ENCODE data around the gene NPL.
A peak's percentile ranks its signal among the peaks of the same experiment; 100 is the strongest.

The NPL gene, protein sequence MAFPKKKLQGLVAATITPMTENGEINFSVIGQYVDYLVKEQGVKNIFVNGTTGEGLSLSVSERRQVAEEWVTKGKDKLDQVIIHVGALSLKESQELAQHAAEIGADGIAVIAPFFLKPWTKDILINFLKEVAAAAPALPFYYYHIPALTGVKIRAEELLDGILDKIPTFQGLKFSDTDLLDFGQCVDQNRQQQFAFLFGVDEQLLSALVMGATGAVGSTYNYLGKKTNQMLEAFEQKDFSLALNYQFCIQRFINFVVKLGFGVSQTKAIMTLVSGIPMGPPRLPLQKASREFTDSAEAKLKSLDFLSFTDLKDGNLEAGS

DNA sequence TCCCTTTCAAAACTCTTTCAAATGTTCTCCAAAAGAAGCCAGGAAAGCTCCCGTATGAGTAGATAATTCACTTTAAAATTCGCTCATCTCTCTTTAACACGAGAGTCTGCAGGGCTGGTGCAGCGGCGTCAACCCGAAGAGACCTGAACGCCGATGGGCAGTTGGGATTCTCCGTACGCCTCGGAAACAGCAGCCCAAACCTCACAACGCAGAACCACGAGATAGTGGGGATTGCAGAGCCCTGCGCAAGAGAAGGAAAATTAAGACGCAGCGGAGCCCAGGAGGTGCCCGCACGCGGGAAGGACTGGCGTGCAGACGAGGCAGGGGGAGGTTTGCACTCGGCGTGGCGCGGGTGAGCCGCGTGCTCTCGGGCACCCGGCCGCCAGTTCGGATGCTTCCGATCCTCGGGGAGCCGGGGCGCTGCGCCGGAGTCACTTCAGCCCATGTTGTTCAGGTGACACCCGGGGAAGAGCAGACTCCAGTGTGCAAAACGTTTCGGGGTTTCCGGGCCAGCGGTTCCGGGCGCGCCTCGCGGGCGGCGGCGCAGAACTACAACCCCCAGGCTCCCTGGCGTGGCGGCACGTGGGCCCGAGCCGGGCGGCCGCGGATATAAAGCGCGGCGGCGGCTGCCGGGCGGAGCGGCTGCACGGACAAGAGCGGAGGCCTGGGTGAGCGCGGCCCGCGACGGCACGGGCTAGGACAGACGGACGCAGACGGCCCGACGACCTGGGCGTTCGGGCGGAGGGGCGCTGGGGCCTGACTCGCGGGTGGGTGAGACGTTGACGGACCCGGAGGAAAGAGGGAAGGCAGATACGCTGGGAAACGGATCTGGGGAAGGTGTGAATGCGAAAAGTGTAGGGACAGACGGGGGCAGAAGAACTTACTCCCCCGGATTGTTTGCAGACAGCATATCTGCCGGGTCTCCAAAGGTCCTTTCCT lies at the start of gene NPL:
Gene NPL (plus strand): TSS at position 636 of the 939 bp plus-strand sequence. CDS start 4,599 bp downstream, outside the sequence.
- Histone ChIP-seq H3K9ac (ENCODE audit: low read depth, low read length) (peak within 1 kb of the TSS; percentile 26), H3K4me1 (ENCODE audit: control insufficient read depth, insufficient read depth, low read length) (no peaks in the 10 kb centered on the region), H3K4me3 (ENCODE audit: low read depth, low read length) (peak within 1 kb of the TSS; percentile 72), H3K36me3 (ENCODE audit: control insufficient read depth, insufficient read depth, low read length) (no peaks in the 10 kb centered on the region), H3K9me3 (ENCODE audit: control insufficient read depth, insufficient read depth, low read length) (no peaks in the 10 kb centered on the region), H3K27me3 (ENCODE audit: control insufficient read depth, insufficient read depth, low read length) (peaks cover 54% of the 10 kb centered on the region)

DNA sequence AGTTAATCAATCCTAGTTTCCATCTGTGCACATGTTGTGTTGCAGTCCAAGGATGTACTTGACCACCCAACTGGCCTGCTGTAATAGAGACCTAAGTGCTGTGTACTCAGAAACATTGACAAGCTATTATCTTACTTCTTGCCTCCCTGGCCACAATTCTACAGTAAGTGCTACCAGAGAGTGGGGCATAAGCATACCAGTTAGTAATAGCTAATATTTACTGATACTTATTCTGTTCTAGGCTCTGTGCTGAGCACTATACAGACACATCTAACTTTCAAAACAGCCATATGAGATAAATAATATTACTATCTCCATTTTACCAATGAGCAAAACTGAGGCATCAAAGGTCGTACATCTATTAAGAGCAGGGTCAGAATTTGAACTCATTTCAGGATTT lies 49.5 kb upstream of the NPL start:
- no peak overlapping the region for H3K4me3 ChIP-seq (ENCODE audit: low read depth, low read length)
- peaks cover 3% of the 10 kb centered on the region for H3K9me3 ChIP-seq (ENCODE audit: control insufficient read depth, insufficient read depth, low read length)
- H3K9ac ChIP-seq (ENCODE audit: low read depth, low read length): no peak overlapping the region
- H3K4me1 ChIP-seq (ENCODE audit: control insufficient read depth, insufficient read depth, low read length): no peaks in the 10 kb centered on the region
- no peaks in the 10 kb centered on the region for H3K36me3 ChIP-seq (ENCODE audit: control insufficient read depth, insufficient read depth, low read length)
- no peaks in the 10 kb centered on the region for H3K27me3 ChIP-seq (ENCODE audit: control insufficient read depth, insufficient read depth, low read length)

DNA sequence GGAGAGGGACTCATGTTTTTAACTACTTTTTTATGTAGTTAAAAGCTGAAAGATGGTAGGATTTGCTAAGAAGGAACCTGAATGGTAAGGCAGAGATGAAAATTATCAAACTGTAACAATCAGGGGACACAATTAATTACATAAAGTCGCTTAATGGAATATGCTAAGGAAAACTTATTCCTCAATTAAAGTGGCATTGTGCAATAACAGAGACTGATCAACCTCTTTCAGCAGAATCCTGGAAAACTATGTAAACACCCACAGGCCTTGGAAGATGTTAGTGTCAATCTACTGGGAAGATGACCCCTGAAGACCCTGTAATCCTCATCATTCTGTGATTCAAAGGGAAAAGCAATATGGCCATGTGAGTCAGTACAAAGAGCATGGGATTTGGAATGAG lies 46.8 kb upstream of the NPL start:
- Histone ChIP-seq H3K9me3 (ENCODE audit: control insufficient read depth, insufficient read depth, low read length) (peaks cover 3% of the 10 kb centered on the region), H3K9ac (ENCODE audit: low read depth, low read length) (no peak overlapping the region), H3K36me3 (ENCODE audit: control insufficient read depth, insufficient read depth, low read length) (no peaks in the 10 kb centered on the region), H3K4me3 (ENCODE audit: low read depth, low read length) (no peak overlapping the region), H3K4me1 (ENCODE audit: control insufficient read depth, insufficient read depth, low read length) (no peaks in the 10 kb centered on the region), H3K27me3 (ENCODE audit: control insufficient read depth, insufficient read depth, low read length) (no peaks in the 10 kb centered on the region)

DNA sequence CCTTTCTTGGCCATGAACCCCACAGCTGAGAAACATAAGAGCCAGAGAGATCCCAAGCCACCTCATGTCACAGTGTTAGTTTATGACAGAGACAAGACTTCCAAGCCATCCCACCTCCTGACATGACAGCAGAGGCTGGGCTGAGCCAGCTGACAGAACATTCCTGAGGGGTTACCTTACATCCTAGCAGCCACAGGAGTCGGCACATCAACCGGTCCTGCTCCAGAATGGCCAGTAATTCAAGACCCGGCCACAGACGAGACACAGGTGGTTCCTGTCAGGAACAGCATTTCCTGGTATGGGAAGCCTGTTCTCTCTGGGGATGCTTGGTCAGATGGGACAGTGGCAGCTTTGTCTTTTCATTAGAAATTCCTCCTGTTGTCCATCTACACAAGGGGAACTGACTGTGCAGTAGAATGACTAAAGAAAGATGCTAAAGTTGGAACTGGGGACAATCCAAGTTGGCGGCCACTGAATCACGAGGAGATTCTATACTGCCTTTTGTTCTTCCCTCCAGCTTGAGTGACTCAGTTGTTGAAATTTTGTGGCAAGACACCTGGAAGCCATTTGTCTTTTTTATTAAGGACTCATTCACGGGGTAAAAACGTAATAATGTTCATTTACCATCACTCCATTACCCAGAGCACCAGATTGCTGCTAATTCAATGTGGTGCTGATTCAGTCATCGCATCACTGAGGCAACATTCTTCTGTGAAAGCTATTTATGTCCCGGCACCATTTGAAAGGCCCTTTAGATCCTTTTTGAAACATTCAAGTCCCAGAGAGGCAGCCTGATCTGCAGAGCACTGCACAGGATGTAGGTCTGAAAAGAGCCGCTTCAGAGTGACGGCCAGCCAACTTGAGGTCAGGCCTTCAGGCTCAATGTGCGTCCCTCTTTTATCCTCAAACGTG lies 37.2 kb upstream of the NPL start:
- no peak overlapping the region for H3K9ac ChIP-seq (ENCODE audit: low read depth, low read length)
- H3K4me1 ChIP-seq (ENCODE audit: control insufficient read depth, insufficient read depth, low read length): no peaks in the 10 kb centered on the region
- no peaks in the 10 kb centered on the region for H3K9me3 ChIP-seq (ENCODE audit: control insufficient read depth, insufficient read depth, low read length)
- H3K27me3 ChIP-seq (ENCODE audit: control insufficient read depth, insufficient read depth, low read length): no peaks in the 10 kb centered on the region
- H3K4me3 ChIP-seq (ENCODE audit: low read depth, low read length): no peak overlapping the region
- no peaks in the 10 kb centered on the region for H3K36me3 ChIP-seq (ENCODE audit: control insufficient read depth, insufficient read depth, low read length)

DNA sequence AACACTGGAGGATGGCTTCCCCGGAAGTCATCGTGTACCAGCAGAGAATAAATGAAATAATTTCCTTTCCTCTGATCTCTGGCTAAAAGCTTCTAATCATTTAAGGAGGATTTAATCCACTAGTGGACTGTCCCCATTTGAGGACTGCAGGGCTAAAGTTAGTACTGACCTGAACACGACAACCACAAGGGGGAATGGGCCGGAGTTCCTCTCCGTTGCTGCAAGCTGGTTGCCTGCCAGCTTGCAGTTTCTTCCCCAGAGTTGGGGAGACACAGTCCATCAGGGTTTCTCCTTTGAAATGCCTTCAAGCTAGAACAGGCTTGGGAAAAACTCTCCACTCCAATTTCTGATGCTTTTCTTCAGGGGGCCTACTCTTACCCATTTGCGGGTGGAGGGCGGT lies 35.5 kb upstream of the NPL start:
- no peak overlapping the region for H3K4me3 ChIP-seq (ENCODE audit: low read depth, low read length)
- H3K9ac ChIP-seq (ENCODE audit: low read depth, low read length): no peak overlapping the region
- H3K36me3 ChIP-seq (ENCODE audit: control insufficient read depth, insufficient read depth, low read length): no peaks in the 10 kb centered on the region

DNA sequence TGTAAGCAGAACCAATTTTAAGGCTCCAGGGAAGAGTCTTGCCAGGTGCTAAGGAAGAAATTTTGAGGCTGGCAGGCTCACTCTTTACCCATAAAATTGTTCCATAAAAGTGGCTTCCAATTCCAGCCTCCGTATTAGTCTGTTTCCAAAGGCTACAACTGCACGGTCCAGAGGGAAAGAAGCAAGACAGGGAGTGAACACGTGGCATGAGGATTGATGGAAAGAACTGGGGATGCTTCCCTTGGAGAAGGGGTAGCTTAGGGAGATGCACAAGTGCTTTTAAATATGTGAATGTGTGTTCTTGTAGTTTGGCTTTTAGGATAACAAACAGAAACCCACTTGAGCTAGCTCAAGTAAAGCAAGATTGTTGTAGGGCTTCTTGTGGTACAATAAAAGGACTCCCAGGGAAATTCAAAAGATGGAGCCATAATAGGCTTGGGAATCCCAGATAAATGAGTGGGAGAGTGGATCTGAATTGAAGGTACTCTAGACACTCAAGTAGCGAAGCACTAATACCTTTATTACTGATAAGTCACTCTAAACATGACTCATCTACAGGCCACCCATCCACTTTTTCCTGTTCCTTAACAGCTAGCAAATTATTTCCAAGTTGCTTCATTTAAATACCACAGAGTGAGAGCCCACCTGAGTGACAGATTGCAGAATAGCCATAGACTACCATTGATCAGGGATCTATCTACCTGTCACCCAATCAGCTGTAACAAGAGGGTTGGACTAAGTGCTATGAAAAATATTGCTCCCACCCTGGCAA lies 34.8 kb upstream of the NPL start:
- H3K27me3 ChIP-seq (ENCODE audit: control insufficient read depth, insufficient read depth, low read length): no peaks in the 10 kb centered on the region
- no peaks in the 10 kb centered on the region for H3K9me3 ChIP-seq (ENCODE audit: control insufficient read depth, insufficient read depth, low read length)
- H3K36me3 ChIP-seq (ENCODE audit: control insufficient read depth, insufficient read depth, low read length): no peaks in the 10 kb centered on the region
- no peak overlapping the region for H3K4me3 ChIP-seq (ENCODE audit: low read depth, low read length)
- H3K9ac ChIP-seq (ENCODE audit: low read depth, low read length): no peak overlapping the region
- no peaks in the 10 kb centered on the region for H3K4me1 ChIP-seq (ENCODE audit: control insufficient read depth, insufficient read depth, low read length)

More for the DNA sequence above, 35.5 kb upstream of the NPL start:
- no peaks in the 10 kb centered on the region for H3K9me3 ChIP-seq (ENCODE audit: control insufficient read depth, insufficient read depth, low read length)
- H3K27me3 ChIP-seq (ENCODE audit: control insufficient read depth, insufficient read depth, low read length): no peaks in the 10 kb centered on the region
- H3K4me1 ChIP-seq (ENCODE audit: control insufficient read depth, insufficient read depth, low read length): no peaks in the 10 kb centered on the region

DNA sequence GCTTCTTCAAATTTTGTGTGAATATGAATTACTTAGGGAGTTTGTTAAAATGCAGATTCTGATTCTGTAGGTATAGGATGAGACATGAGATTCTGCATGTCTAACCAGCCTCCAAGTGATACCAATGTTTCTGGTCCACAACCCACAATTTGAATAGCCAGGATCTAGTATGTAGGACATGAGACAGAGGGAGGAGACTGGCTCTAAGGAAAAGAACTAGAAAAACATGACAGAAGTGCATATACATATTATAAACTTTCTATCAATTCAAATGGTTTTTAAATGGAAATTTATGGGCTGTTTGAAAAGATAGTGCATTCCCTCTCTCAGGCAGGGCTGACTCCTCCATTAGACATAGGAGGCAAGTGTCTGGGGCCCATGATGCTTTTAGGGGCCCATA lies 33.9 kb upstream of the NPL start:
- no peaks in the 10 kb centered on the region for H3K9me3 ChIP-seq (ENCODE audit: control insufficient read depth, insufficient read depth, low read length)
- H3K36me3 ChIP-seq (ENCODE audit: control insufficient read depth, insufficient read depth, low read length): no peaks in the 10 kb centered on the region
- no peak overlapping the region for H3K4me3 ChIP-seq (ENCODE audit: low read depth, low read length)
- no peaks in the 10 kb centered on the region for H3K4me1 ChIP-seq (ENCODE audit: control insufficient read depth, insufficient read depth, low read length)
- H3K9ac ChIP-seq (ENCODE audit: low read depth, low read length): no peak overlapping the region
- H3K27me3 ChIP-seq (ENCODE audit: control insufficient read depth, insufficient read depth, low read length): no peaks in the 10 kb centered on the region

DNA sequence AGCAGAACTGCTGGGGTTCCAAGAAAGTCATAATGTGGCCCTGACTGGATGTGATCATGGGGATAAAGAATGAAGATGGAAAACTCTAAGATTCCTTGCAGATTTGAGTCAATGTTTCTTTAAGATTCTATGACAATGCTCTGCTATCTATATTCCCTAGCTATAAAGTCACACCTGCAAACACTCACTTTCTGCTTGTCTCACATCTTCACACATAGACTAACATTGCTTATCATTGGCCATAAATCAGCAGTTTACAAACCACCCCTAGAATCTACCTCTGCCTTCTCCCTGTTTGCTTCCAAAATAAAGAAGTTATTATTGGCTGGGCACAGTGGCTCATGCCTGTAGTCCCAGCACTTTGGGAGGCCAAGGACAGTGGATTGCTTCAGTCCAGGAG lies 33.1 kb upstream of the NPL start:
- no peak overlapping the region for H3K4me3 ChIP-seq (ENCODE audit: low read depth, low read length)
- H3K9me3 ChIP-seq (ENCODE audit: control insufficient read depth, insufficient read depth, low read length): no peaks in the 10 kb centered on the region
- no peak overlapping the region for H3K9ac ChIP-seq (ENCODE audit: low read depth, low read length)
- no peaks in the 10 kb centered on the region for H3K27me3 ChIP-seq (ENCODE audit: control insufficient read depth, insufficient read depth, low read length)
- H3K36me3 ChIP-seq (ENCODE audit: control insufficient read depth, insufficient read depth, low read length): no peaks in the 10 kb centered on the region
- H3K4me1 ChIP-seq (ENCODE audit: control insufficient read depth, insufficient read depth, low read length): no peaks in the 10 kb centered on the region

DNA sequence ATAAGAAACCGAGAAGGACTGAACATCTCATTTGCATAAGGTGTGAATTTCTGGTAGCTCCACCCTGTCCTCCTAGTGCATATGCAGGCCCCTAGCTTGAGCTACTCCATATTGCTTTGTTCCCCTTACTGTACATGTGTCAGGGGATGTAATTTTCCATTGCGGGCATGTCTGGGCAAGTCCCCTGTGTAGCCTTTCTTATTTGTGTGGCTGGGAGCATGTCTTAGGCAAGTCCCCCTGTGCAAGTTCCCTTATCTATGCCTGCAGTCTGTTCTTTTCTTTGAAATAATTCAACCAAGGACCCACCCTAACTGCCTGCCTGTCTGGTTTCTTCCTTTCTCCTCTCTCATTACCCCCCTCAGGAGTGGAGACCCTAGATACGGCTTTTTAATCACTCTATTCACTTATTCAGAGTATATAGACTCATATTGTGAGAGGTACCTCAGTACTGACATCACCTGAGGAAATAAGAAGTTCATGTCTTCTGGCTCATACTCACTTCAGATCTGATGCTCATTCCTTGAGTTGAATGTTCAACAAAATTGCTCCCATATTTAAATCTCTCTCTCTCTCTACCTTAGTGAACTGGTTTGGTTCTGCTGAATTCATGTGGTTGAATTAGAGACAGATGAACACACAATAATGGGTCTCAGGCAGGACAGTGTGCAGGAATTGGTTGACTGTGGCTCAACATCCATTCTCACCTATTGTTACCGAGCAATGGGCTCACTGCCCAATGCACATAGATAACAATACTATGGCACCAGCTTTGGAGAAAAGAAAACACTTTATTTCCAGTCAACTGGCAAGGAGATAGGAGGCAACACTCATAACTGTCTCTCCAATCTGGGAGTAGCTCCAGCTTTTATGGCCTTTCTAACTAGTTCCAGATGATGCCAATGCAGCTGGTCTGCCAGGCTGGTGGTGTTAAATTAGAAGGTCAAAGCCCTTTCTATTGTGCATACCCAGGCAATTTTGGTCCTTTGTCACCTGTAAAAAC lies 27.9 kb upstream of the NPL start:
- Histone ChIP-seq H3K4me3 (ENCODE audit: low read depth, low read length) (no peak overlapping the region), H3K36me3 (ENCODE audit: control insufficient read depth, insufficient read depth, low read length) (no peaks in the 10 kb centered on the region), H3K9ac (ENCODE audit: low read depth, low read length) (no peak overlapping the region), H3K9me3 (ENCODE audit: control insufficient read depth, insufficient read depth, low read length) (peaks cover 3% of the 10 kb centered on the region), H3K27me3 (ENCODE audit: control insufficient read depth, insufficient read depth, low read length) (no peaks in the 10 kb centered on the region), H3K4me1 (ENCODE audit: control insufficient read depth, insufficient read depth, low read length) (no peaks in the 10 kb centered on the region)

DNA sequence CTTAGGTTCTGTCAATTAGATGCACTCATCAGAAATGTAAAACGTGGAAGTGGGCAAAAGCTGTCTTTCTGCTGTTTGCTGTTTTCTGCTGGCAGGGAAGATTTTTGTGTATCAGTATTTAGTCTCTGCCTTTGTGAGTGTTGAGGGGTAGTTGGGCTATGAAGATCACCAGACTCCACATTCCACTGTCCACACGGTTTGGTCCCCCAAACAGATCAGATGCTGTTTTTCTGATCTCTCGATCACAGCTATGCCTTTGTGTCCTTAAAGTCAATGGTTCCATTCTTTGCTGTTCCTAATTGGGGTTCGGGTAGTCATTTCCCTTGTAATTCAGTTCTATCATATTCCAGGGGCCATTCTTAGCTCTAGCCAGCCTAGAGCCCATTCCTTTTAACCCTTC lies 27.0 kb upstream of the NPL start:
- Histone ChIP-seq H3K27me3 (ENCODE audit: control insufficient read depth, insufficient read depth, low read length) (no peaks in the 10 kb centered on the region), H3K36me3 (ENCODE audit: control insufficient read depth, insufficient read depth, low read length) (no peaks in the 10 kb centered on the region), H3K4me3 (ENCODE audit: low read depth, low read length) (no peak overlapping the region), H3K9ac (ENCODE audit: low read depth, low read length) (no peak overlapping the region), H3K9me3 (ENCODE audit: control insufficient read depth, insufficient read depth, low read length) (peaks cover 3% of the 10 kb centered on the region), H3K4me1 (ENCODE audit: control insufficient read depth, insufficient read depth, low read length) (no peaks in the 10 kb centered on the region)

All from iPS-15b (cell line).